K562 (cell line): Measurements from ENCODE around the gene METRNL.

Source experiments
- BHLHE40 ChIP-seq: IDR thresholded peaks from 2 replicates; pipeline ENCODE4 v1.6.1; 2011; ENCODE audit warnings: low read length, improper control_type of control experiment
- ZEB2 ChIP-seq: fragments of 450-650 bp; IDR thresholded peaks from 2 replicates; pipeline ENCODE4 v1.6.1; 2016

- TF ChIP-seq BHLHE40 (no peak), ZEB2 (peak; percentile 69; the same call in 1 of the 2 replicates)
Observed at GRCh38 chr17:83096401-83097224, 17.2 kb downstream of the METRNL start.
